Pericardium fibroblast (primary cell): ENCODE results near the gene COPS7B. TPM values are rescaled to one million over a fixed set of nuclear protein-coding genes. Genes with fewer than 3 reads are reported as not detected.

Experiments used
- total RNA-seq: library from RNA; depleted of rRNA; stranded (reverse); fragments of >200 nt; gene quantifications from 2 replicates; pipeline ENCODE4 v1.2.3, GENCODE V29; 2015

Gene COPS7B
- 13.9 and 27.0 TPM in 2 replicates for total RNA-seq

DNA sequence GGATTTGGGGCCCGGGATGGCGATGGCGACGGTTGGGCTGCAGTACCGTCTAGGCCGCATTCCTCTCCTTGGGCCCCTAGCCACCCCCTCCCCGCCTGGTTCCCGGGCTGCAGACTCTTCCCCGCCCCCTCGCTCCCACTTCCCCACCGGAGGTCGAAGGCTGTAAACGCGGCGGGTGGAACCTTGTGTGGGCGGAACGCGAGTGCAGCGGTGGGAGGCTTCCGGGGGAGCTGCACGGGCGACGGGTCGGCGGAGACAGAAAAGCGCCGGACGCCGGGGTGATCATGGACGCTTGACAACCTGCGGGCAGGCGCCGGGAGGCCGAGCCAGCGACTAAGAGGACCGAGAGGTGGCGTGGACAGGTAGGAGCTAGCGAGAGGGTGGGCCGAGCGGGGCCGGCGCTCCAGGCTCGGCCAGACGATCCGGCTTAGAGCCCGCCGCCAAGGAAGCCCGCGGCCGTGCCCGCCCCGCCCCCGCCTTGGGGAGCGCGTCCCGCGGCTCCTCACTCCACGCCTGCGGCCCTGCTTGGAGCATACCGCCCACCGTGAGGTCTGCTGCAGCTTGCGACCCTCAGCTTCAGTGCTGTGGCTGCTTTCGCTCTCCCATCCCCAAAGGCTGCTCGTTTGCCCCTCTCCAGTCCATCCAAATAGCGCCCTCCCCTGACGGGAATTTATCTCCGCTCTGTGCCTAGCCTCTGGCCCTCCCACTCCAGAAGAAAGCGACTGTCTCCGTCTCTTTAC lies at the start of gene COPS7B:
COPS7B (plus strand) TSS at position 269 of the 740 bp plus-strand sequence. CDS start 2,126 bp downstream, outside the sequence.

DNA sequence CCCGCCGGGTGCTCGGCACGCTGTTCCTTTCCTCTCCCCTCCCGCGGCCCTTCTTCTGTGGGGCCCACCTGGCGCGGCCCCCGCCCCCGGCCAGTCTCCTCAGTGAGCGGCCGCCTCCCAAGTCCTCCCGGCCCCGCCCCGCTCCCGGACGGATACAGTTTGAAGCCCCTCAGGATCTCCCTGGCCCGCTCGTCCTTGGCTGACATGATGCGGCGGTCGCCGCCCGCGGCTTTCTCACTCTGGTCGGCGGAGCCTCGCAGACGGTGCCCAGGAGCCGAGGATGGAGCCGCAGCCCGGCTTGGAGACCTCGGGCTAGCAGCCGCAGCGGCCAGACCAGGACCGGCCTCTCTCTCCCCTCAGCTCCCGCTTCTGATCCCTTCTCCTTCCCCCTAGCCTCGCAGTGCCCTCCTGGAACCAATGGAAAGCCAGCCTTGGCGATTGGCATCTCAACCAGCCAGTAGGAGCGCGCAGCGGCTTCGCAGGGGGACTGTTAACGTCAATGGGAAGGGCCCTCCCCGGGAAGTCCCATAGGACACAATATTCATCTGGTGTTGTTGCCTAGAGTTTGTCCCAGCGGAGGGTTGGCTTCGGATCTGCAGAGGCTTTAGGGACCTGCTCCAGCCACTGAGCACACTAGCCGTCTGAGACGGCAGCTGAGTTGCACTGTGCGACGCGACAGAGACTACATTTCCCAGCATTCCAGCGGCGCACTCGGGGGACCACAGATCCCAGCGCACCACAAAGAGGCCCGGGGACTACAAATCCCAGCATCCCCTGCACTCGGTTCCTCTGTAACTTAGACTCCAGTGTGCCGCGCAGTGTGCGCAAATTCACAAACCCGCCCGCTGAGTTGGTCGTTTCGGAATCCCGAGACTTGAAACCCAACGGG lies 5.1 kb upstream of the COPS7B start, which contains the start of gene PDE6D:
PDE6D (minus strand) TSS at position 374 of the 889 bp plus-strand sequence; CDS start at position 206, 168 bp downstream.

Other genes starting within 250 kb of the COPS7B start
- gene TEX44, start 193.6 kb upstream of the COPS7B start, total RNA-seq = not detected in 2 replicates
- gene PTMA, start 77.9 kb upstream of the COPS7B start, total RNA-seq = 340 and 407 TPM in 2 replicates
- gene PDE6D, start 5.2 kb upstream of the COPS7B start, total RNA-seq = 26.0 and 29.4 TPM in 2 replicates
- not detected in 2 replicates for gene NPPC, start 140.0 kb downstream of the COPS7B start, total RNA-seq
- 9.4 and 14.9 TPM in 2 replicates for gene DIS3L2, start 175.3 kb downstream of the COPS7B start, total RNA-seq